Measurements from ENCODE around the gene MIEN1. TPM values are rescaled to one million over a fixed set of nuclear protein-coding genes. Genes with fewer than 3 reads are reported as not detected.

The MIEN1 gene
- polyA plus RNA-seq, 1 experiment, result 78.9 TPM

- no peak overlapping the region for H3K4me3 ChIP-seq (ENCODE audit: low read depth, low read length)
- no peak for DNase-seq (ENCODE audit: low read depth)
- H3K36me3 ChIP-seq (ENCODE audit: control insufficient read depth, insufficient read depth, low read length), result no peaks in the 10 kb centered on the region
- ChIA-PET POLR2A (no interaction called here), CTCF (interaction anchor here (1.1 to 1.4 kb wide), 2 partner anchors 20 to 137 kb away, joined by 3 to 7 read pairs; no protein-coding TSS in a partner anchor)
- TF ChIP-seq CTCF (IDR thresholded peaks at IDR 0.05; ENCODE audit: insufficient read depth, low read depth, low read length), result no peak
- peaks cover 6% of the 10 kb centered on the region for H3K27me3 ChIP-seq (ENCODE audit: control insufficient read depth, insufficient read depth, low read length)
These were observed 28.9 kb upstream of the MIEN1 start for GRCh38 chr17:39759204-39759603.

- H3K4me3 ChIP-seq (ENCODE audit: low read depth, low read length), result no peak overlapping the region
- no peaks in the 10 kb centered on the region for H3K36me3 ChIP-seq (ENCODE audit: control insufficient read depth, insufficient read depth, low read length)
- ChIA-PET CTCF (interaction anchor here (1.4 kb wide), 1 partner anchor 136 kb away, joined by 7 read pairs; no protein-coding TSS in a partner anchor), POLR2A (no interaction called here)
- DNase-seq (ENCODE audit: low read depth), result no peak
- TF ChIP-seq CTCF (IDR thresholded peaks at IDR 0.05; ENCODE audit: insufficient read depth, low read depth, low read length), result no peak
- peaks cover 6% of the 10 kb centered on the region for H3K27me3 ChIP-seq (ENCODE audit: control insufficient read depth, insufficient read depth, low read length)
These were observed 27.9 kb upstream of the MIEN1 start for GRCh38 chr17:39757931-39758873.

- H3K4me3 ChIP-seq (ENCODE audit: low read depth, low read length), result no peak overlapping the region
- no peak for TF ChIP-seq CTCF (IDR thresholded peaks at IDR 0.05; ENCODE audit: insufficient read depth, low read depth, low read length)
- CTCF ChIA-PET, result interaction anchor here (2.8 to 3.0 kb wide), 2 partner anchors 134 to 136 kb away, joined by 10 to 26 read pairs; no protein-coding TSS in a partner anchor
- H3K36me3 ChIP-seq (ENCODE audit: control insufficient read depth, insufficient read depth, low read length), result no peaks in the 10 kb centered on the region
- POLR2A ChIA-PET, result no interaction called here
- peaks cover 4% of the 10 kb centered on the region for H3K27me3 ChIP-seq (ENCODE audit: control insufficient read depth, insufficient read depth, low read length)
- DNase-seq (ENCODE audit: low read depth), result no peak
These were observed 26.9 kb upstream of the MIEN1 start for GRCh38 chr17:39757176-39757662.

- no peaks in the 10 kb centered on the region for H3K36me3 ChIP-seq (ENCODE audit: control insufficient read depth, insufficient read depth, low read length)
- POLR2A ChIA-PET, result interaction anchor here (0.6 kb wide), 1 partner anchor 89 kb away, joined by 7 read pairs; no protein-coding TSS in a partner anchor
- no peak for TF ChIP-seq CTCF (IDR thresholded peaks at IDR 0.05; ENCODE audit: insufficient read depth, low read depth, low read length)
- no peak for DNase-seq (ENCODE audit: low read depth)
- peaks cover 4% of the 10 kb centered on the region for H3K27me3 ChIP-seq (ENCODE audit: control insufficient read depth, insufficient read depth, low read length)
- no peak overlapping the region for H3K4me3 ChIP-seq (ENCODE audit: low read depth, low read length)
- CTCF ChIA-PET, result interaction anchor here (0.6 to 3.0 kb wide), 3 partner anchors 7 to 135 kb away, joined by 3 to 26 read pairs (median 10); no protein-coding TSS in a partner anchor
These were observed 26.2 kb upstream of the MIEN1 start for GRCh38 chr17:39756380-39757079.
